GM12878 (cell line): ENCODE results near the gene CORO7. TPM values are rescaled to one million over a fixed set of nuclear protein-coding genes. Genes with fewer than 3 reads are reported as not detected.

Experiments used
- ATAC-seq: fragments of 200-7000 bp; cut with Tn5 transposase; 3 replicates; pipeline ENCODE4 v1.9.1; 2020; ENCODE audit warnings: mild to moderate bottlenecking, moderate library complexity
- BruUV-seq: library from RNA; stranded (reverse); fragments of 400-500 nt; replicated peaks from 2 replicates; lab custom pipeline; 2021; lab: Mats Ljungman, UMichigan
- CTCF ChIA-PET: fragments of 300-600 bp; sonication (Branson Sonifier 250); formaldehyde crosslinking; extraction: SDS; loops from one replicate; lab custom pipeline; 2021; ENCODE audit warnings: inconsistent platforms; lab: Yijun Ruan, JAX
- POLR2A ChIA-PET: fragments of 350-600 bp; formaldehyde crosslinking; extraction: SDS; loops from one replicate; lab custom pipeline; 2021; ENCODE audit warnings: inconsistent platforms; lab: Charles Lee
- RAD21 ChIA-PET: fragments of 300-600 bp; sonication (Branson Sonifier 250); formaldehyde crosslinking; loops from one replicate; lab custom pipeline; 2023; ENCODE audit warnings: antibody characterized with exemption; ENCODE audit not compliant: unreplicated experiment; lab: Charles Lee
- SMC1A ChIA-PET: fragments of 300-600 bp; sonication (Branson Sonifier 250); formaldehyde crosslinking; loops from one replicate; lab custom pipeline; 2023; ENCODE audit not compliant: unreplicated experiment, uncharacterized antibody; lab: Charles Lee
- DNase-seq: peaks from one replicate; pipeline ENCODE4 v3.0.0-alpha.2; 2011; ENCODE audit warnings: low read depth, low spot score
- FAIRE-seq: peaks from 3 replicates; lab custom pipeline; 2011; peaks lifted over from hg19 to GRCh38; lab: Jason Lieb, UNC
- H2AFZ ChIP-seq: 2 replicates; pipeline ENCODE4 v1.6.0; 2011; ENCODE audit warnings: low read depth, low read length, control low read depth; ENCODE audit not compliant: control insufficient read depth
- H3K27ac ChIP-seq: 2 replicates; pipeline ENCODE4 v1.5.1; 2011; ENCODE audit warnings: control low read depth; ENCODE audit not compliant: control insufficient read depth, insufficient read depth
- H3K27me3 ChIP-seq, 2 experiments: replicated peaks in 1 of 2; 2 replicates each; pipeline versions ENCODE4 v1.6.0 to v1.6.1; 2011; ENCODE audit warnings: low read length in 1 of 2; ENCODE audit not compliant: control insufficient read depth in 2 of 2, insufficient read depth in 2 of 2
- H3K36me3 ChIP-seq, 2 experiments: 2 replicates each; pipeline ENCODE4 v1.5.1; 2011; ENCODE audit warnings: low read length in 1 of 2; ENCODE audit not compliant: control insufficient read depth in 2 of 2, insufficient read depth in 2 of 2
- H3K4me1 ChIP-seq: 2 replicates; pipeline ENCODE4 v1.6.1; 2011; ENCODE audit warnings: mild to moderate bottlenecking, low read length, moderate library complexity, mixed read lengths; ENCODE audit not compliant: control insufficient read depth, insufficient read depth
- H3K4me2 ChIP-seq: 2 replicates; pipeline ENCODE4 v1.6.0; 2011; ENCODE audit warnings: control low read depth; ENCODE audit not compliant: control insufficient read depth, insufficient read depth
- H3K4me3 ChIP-seq: fragments of 200-600 bp; sonication (generic); 2 replicates; pipeline ENCODE4 v1.5.1; 2016
- H3K79me2 ChIP-seq: 2 replicates; pipeline ENCODE4 v1.6.0; 2011; ENCODE audit warnings: low read length; ENCODE audit not compliant: control insufficient read depth, insufficient read depth
- H3K9ac ChIP-seq: 2 replicates; pipeline ENCODE4 v1.8.0; 2011; ENCODE audit warnings: low read length, control low read depth, mixed read lengths; ENCODE audit not compliant: control insufficient read depth, insufficient read depth
- H3K9me3 ChIP-seq: replicated peaks from 3 replicates; pipeline ENCODE4 v1.5.1; 2011; ENCODE audit warnings: mild to moderate bottlenecking, low read length; ENCODE audit not compliant: control insufficient read depth, insufficient read depth
- H4K20me1 ChIP-seq: 2 replicates; pipeline ENCODE4 v1.6.0; 2011; ENCODE audit not compliant: control insufficient read depth, insufficient read depth
- CBX3 ChIP-seq: fragments of 200-600 bp; sonication (generic); IDR thresholded peaks from 2 replicates; pipeline ENCODE4 v1.6.1; 2016; ENCODE audit warnings: low read depth, borderline replicate concordance
- ESRRA ChIP-seq: IDR thresholded peaks from 2 replicates; pipeline ENCODE4 v1.6.1; 2012; ENCODE audit warnings: mild to moderate bottlenecking, low read length, improper control_type of control experiment
- GATAD2B ChIP-seq: fragments of 450-650 bp; conservative IDR thresholded peaks from 2 replicates; pipeline ENCODE4 v1.6.1; 2017; ENCODE audit warnings: low read depth, mild to moderate bottlenecking, moderate library complexity
- POLR2A ChIP-seq: IDR thresholded peaks from 2 replicates; pipeline ENCODE4 v1.6.1; 2011; ENCODE audit warnings: low read depth, mild to moderate bottlenecking, low read length
- WGBS: methylation state at CpG from one replicate; pipeline ENCODE4 v1.1.6; 2016; ENCODE audit warnings: low lambda C conversion rate; ENCODE audit not compliant: insufficient replicate concordance, insufficient coverage; ENCODE audit errors: missing lambda C conversion rate; 5-methylcytosine and 5-hydroxymethylcytosine counted together
- in situ Hi-C: fragments of 300-500 bp; cut with MboI; formaldehyde crosslinking; loops from 9 replicates; pipeline ENCODE4 v1.14.3; 2018; ENCODE audit warnings: mixed read lengths
- intact Hi-C: fragments of 100-400 bp; cut with micrococcal nuclease; formaldehyde crosslinking; loops from one replicate; pipeline ENCODE4 v1.14.2; 2022; ENCODE audit not compliant: unreplicated experiment
- polyA plus RNA-seq, 11 experiments: library from polyadenylated mRNA; depleted of rRNA in 4 of 11; unstranded in 6 of 11; stranded (reverse) in 5 of 11; fragments of >200 nt; fragmentation: Nextera tagmentation in 4 of 11; fragmentation: Illumina TruSeq in 1 of 11; extraction: Ambion mirVana in 4 of 11; extraction: Trizol in 1 of 11; gene quantifications; 1 replicate in 1 of 11; 2 replicates in 10 of 11; pipeline versions ENCODE4 v1.2.1 to v1.2.3, GENCODE V29; 2011 to 2016; ENCODE audit warnings: inconsistent platforms in 2 of 11, missing spikeins in 2 of 11, low read depth in 1 of 11
- total RNA-seq, 4 experiments: library from RNA; depleted of rRNA in 3 of 4; stranded (reverse); fragments of >200 nt in 3 of 4; fragmentation: Illumina TruSeq in 1 of 4; extraction: Trizol in 1 of 4; gene quantifications; 2 replicates each; pipeline versions ENCODE4 v1.2.1 to v1.2.3, GENCODE V29; 2013 to 2021
- TF ChIP-seq, protein P1 (sequence below): fragments of 150-350 bp; IDR thresholded peaks from 2 replicates; pipeline ENCODE4 v1.6.1; 2014; ENCODE audit warnings: mild to moderate bottlenecking, low read depth, low read length

Gene CORO7
- total and polyA plus RNA-seq, 10 of the 15 experiments (the other 5 are each of a cell fraction or from before 2014, with no cell fraction given), result 0.64 to 89.2 (median 43.7) TPM

- Histone ChIP-seq H3K4me2 (no peak overlapping the region), H3K36me3 (peaks cover 4 to 23% of the 10 kb centered on the region in 2 experiments; a peak in 3 of 4 replicates), H4K20me1 (no peaks in the 10 kb centered on the region), H3K27ac (no peak overlapping the region), H3K4me3 (no peak overlapping the region), H3K9me3 (no peaks in the 10 kb centered on the region), H2AFZ (no peak overlapping the region)
- no peak for ATAC-seq
- no TSS peak for BruUV-seq
- peak; percentile 49; the same call in 1 of the 2 replicates for TF ChIP-seq POLR2A
- TF ChIP-seq CBX3, result no peak
- TF ChIP-seq, all 136 proteins: peak for 1
- 98% methylated on average over 19 of the region's 19 CpGs for WGBS
- DNase-seq (no peak), FAIRE-seq (no peak)
- POLR2A ChIA-PET, result no interaction called here
- in situ Hi-C loops, result no loop called here
- Histone ChIP-seq H3K4me1 (no peaks in the 10 kb centered on the region), H3K27me3 (no peaks in the 10 kb centered on the region), H3K9ac (no peak overlapping the region), H3K79me2 (no peaks in the 10 kb centered on the region)
- SMC1A ChIA-PET, result interaction anchor here (1.8 kb wide), 1 partner anchor 45 kb away, joined by 11 read pairs; no protein-coding TSS in a partner anchor
- CTCF ChIA-PET, result interaction anchor here (0.8 to 1.0 kb wide), 3 partner anchors 28 to 52 kb away, joined by 3 to 7 read pairs (median 3); no protein-coding TSS in a partner anchor
- intact Hi-C loops, result loop anchor here (10.0 kb wide), 1 partner anchor 117 kb away; the partner anchor contains the start of genes HMOX2 and NMRAL1
- RAD21 ChIA-PET, result no interaction called here
Observed at GRCh38 chr16:4358236-4358635, 58.2 kb downstream of the CORO7 start.

GRCh38 chr16:4356820-4357219 is 59.6 kb downstream of the CORO7 start:
- no peak overlapping the region for H3K27ac ChIP-seq
- POLR2A ChIA-PET, result no interaction called here
- 92% methylated on average over 7 of the region's 7 CpGs for WGBS
- no peaks in the 10 kb centered on the region for H3K27me3 ChIP-seq
- no peak overlapping the region for H3K4me3 ChIP-seq
- ATAC-seq (no peak), DNase-seq (no peak), FAIRE-seq (no peak)
- no peaks in the 10 kb centered on the region for H4K20me1 ChIP-seq
- RAD21 ChIA-PET, result no interaction called here
- CTCF ChIA-PET, result interaction anchor here (0.7 kb wide), 1 partner anchor 509 kb away, joined by 3 read pairs; no protein-coding TSS in a partner anchor
- H3K9me3 ChIP-seq, result no peaks in the 10 kb centered on the region
- H2AFZ ChIP-seq, result no peak overlapping the region
- intact Hi-C loops (loop anchor here (10.0 kb wide), 1 partner anchor 118 kb away; the partner anchor contains the start of genes HMOX2 and NMRAL1), in situ Hi-C loops (no loop called here)
- no peak overlapping the region for H3K9ac ChIP-seq
- H3K79me2 ChIP-seq, result no peaks in the 10 kb centered on the region
- H3K4me1 ChIP-seq, result no peaks in the 10 kb centered on the region
- TF ChIP-seq, protein P1, sequence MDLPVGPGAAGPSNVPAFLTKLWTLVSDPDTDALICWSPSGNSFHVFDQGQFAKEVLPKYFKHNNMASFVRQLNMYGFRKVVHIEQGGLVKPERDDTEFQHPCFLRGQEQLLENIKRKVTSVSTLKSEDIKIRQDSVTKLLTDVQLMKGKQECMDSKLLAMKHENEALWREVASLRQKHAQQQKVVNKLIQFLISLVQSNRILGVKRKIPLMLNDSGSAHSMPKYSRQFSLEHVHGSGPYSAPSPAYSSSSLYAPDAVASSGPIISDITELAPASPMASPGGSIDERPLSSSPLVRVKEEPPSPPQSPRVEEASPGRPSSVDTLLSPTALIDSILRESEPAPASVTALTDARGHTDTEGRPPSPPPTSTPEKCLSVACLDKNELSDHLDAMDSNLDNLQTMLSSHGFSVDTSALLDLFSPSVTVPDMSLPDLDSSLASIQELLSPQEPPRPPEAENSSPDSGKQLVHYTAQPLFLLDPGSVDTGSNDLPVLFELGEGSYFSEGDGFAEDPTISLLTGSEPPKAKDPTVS, result no peak
- TF ChIP-seq POLR2A (peak; percentile 47), GATAD2B (no peak), ESRRA (no peak)
- BruUV-seq, result no TSS peak
- peaks cover 4 to 15% of the 10 kb centered on the region in 2 experiments; a peak in 3 of 4 replicates for H3K36me3 ChIP-seq
- SMC1A ChIA-PET, result no interaction called here
- H3K4me2 ChIP-seq, result no peak overlapping the region
